Measurements from ENCODE around the gene CYP2F1.

- TF ChIP-seq ZBTB7A (IDR thresholded peaks at IDR 0.05; ENCODE audit: borderline replicate concordance, control insufficient read depth, low read depth, low read length) (no peak), HSF4 (CRISPR knock-in tag; IDR thresholded peaks at IDR 0.05; ENCODE audit: borderline replicate concordance) (no peak), ZNF780A (CRISPR knock-in tag; IDR thresholded peaks at IDR 0.05) (no peak), MAFK (IDR thresholded peaks at IDR 0.05; ENCODE audit: low read length) (no peak), USF2 (CRISPR knock-in tag; IDR thresholded peaks at IDR 0.05) (no peak), ZNF449 (CRISPR knock-in tag; IDR thresholded peaks at IDR 0.05) (no peak), TAF1 (IDR thresholded peaks at IDR 0.05; ENCODE audit: control insufficient read depth, extremely low read depth, insufficient read depth, low read length, severe bottlenecking) (no peak), CBX5 (IDR thresholded peaks at IDR 0.05; ENCODE audit: borderline replicate concordance, low read depth) (no peak)
Measured at GRCh38 chr19:41114132-41114531, at the start of gene CYP2F1.
